ENCODE results near the gene HDAC4. TPM values are rescaled to one million over a fixed set of nuclear protein-coding genes. Genes with fewer than 3 reads are reported as not detected.

The HDAC4 gene
- total RNA-seq, 1 experiment from 2014 or later: 32.0 TPM

DNA sequence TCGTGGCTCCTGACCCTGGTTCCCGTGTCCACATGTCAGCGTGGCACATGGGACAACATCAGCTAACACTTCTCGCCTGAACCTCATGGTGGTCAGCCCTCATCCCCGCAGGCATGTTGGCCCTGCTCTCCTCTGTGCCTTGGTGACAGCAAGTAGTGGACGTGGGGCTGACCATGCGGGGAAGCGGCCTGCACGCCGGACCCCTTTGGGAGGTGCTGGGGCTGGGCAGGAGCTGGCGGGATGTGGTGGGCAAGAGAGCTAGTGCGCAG, 303.5 kb downstream of the HDAC4 start:
- no peak overlapping the region for H3K56ac ChIP-seq (ENCODE audit: insufficient read length, low read depth, low read length)
- H2BK120ac ChIP-seq (ENCODE audit: low read depth, low read length, poor library complexity, severe bottlenecking): no peak overlapping the region

More for the DNA sequence above, 303.5 kb downstream of the HDAC4 start:
- no peak overlapping the region for H3K18ac ChIP-seq (ENCODE audit: insufficient read length, low read depth, low read length)
- H3K4me1 Mint-ChIP-seq: peaks cover 5 to 9% of the 10 kb centered on the region in 2 experiments; a peak in 3 of 4 replicates
- H2BK5ac ChIP-seq (ENCODE audit: insufficient read length, low read length): no peak overlapping the region
- no peaks in the 10 kb centered on the region for H3K27me3 ChIP-seq (ENCODE audit: insufficient read depth, low read length)
- DNase-seq: no peak
- no peaks in the 10 kb centered on the region for H3K79me2 ChIP-seq (ENCODE audit: insufficient read depth, low read length)
- no peak overlapping the region for H2BK12ac ChIP-seq (ENCODE audit: insufficient read length, low read depth, low read length)
- no peak overlapping the region for H3K27ac Mint-ChIP-seq
- no peaks in the 10 kb centered on the region for H3K9me3 Mint-ChIP-seq
- no peak overlapping the region for H2AFZ ChIP-seq (ENCODE audit: low read length)
- H2BK15ac ChIP-seq (ENCODE audit: low read depth, low read length): no peak overlapping the region
- no peak overlapping the region for H2AK5ac ChIP-seq (ENCODE audit: insufficient read length, low read length)
- H3K27me3 Mint-ChIP-seq (ENCODE audit: low read depth): no peaks in the 10 kb centered on the region
- no peaks in the 10 kb centered on the region for H3K79me1 ChIP-seq (ENCODE audit: insufficient read depth, low read depth, low read length, poor library complexity, severe bottlenecking)
- H4K8ac ChIP-seq (replicated peaks; ENCODE audit: insufficient read length, low read depth, low read length): no peak overlapping the region
- H3T11ph ChIP-seq (ENCODE audit: low read length): no peak overlapping the region
- H3K9ac ChIP-seq (ENCODE audit: extremely low read depth, insufficient read length, low read length): no peak overlapping the region
- H2BK20ac ChIP-seq (ENCODE audit: low read depth, low read length, poor library complexity, severe bottlenecking): no peak overlapping the region
- no peak for TF ChIP-seq CTCF (conservative IDR thresholded peaks at IDR 0.05)
- peaks cover 3% of the 10 kb centered on the region for H4K20me1 ChIP-seq (ENCODE audit: control insufficient read depth, insufficient read depth, insufficient read length)
- no peak overlapping the region for H3K4ac ChIP-seq (ENCODE audit: low read depth, low read length)
- no peak overlapping the region for H3K23ac ChIP-seq (ENCODE audit: insufficient read length, low read depth, low read length)
- no peaks in the 10 kb centered on the region for H3K23me2 ChIP-seq (ENCODE audit: insufficient read length, low read depth, low read length, poor library complexity, severe bottlenecking)
- no CpG with 5 or more reads among the region's 12 CpGs for WGBS (ENCODE audit: extremely low coverage, insufficient read length, low lambda C conversion rate)
- no peak overlapping the region for H3K4me2 ChIP-seq (ENCODE audit: insufficient read depth, insufficient read length, low read length)
- no peak overlapping the region for H3K27ac ChIP-seq (ENCODE audit: insufficient read length, low read depth, low read length)
- H4K91ac ChIP-seq (ENCODE audit: insufficient read length, low read depth, low read length): no peak overlapping the region
- no peak overlapping the region for H4K5ac ChIP-seq (ENCODE audit: insufficient read length, low read depth, low read length)
- H3K4me3 Mint-ChIP-seq: no peak overlapping the region
- no peak overlapping the region; the same call in 1 of the 2 replicates for H3K14ac ChIP-seq (ENCODE audit: insufficient read depth, low read length)
- H3K4me1 ChIP-seq (ENCODE audit: insufficient read depth, low read length): no peaks in the 10 kb centered on the region
- H3K36me3 Mint-ChIP-seq (ENCODE audit: insufficient read depth in 1 of 3, low read depth in 3 of 3): peaks cover 3 to 14% (median 6%) of the 10 kb centered on the region in 3 experiments; a peak in 4 of 7 replicates
- H3K9me3 ChIP-seq (ENCODE audit: control insufficient read depth, low read depth, low read length): no peaks in the 10 kb centered on the region
